ENCODE results near the gene DUOX1. TPM values are rescaled to one million over a fixed set of nuclear protein-coding genes. Genes with fewer than 3 reads are reported as not detected.

The DUOX1 gene
- total and polyA plus RNA-seq, 7 donors, result under 0.01 to 1.7 (median 0.79) TPM; not detected in 3

DNA sequence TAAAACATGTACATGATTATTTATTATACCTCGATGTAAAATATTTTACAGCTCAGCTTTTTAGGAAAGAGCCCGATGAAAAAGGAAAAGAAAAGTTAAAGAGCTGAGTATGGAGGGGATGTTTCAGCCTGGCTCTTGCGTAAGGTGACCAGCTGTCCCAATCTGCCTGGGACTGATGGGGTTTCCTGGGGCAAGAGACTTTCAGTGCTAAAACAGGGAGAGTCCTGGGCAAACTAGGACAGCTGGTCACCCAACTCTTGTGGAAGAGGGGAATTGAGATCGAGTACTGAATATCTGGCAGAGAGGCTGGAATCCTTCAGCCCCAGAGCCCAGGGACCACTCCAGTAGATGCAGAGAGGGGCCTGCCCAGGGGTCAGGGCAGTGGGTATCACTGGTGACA lies 36.8 kb upstream of the DUOX1 start:
- no peaks in the 10 kb centered on the region for H3K27me3 ChIP-seq
- WGBS, 2 donors, result 87 to 88% methylated on average over 4 of the region's 4 CpGs
- no peak overlapping the region for H3K4me3 ChIP-seq
- DNase-seq, result peak; percentile 25
- TF ChIP-seq, protein P1, sequence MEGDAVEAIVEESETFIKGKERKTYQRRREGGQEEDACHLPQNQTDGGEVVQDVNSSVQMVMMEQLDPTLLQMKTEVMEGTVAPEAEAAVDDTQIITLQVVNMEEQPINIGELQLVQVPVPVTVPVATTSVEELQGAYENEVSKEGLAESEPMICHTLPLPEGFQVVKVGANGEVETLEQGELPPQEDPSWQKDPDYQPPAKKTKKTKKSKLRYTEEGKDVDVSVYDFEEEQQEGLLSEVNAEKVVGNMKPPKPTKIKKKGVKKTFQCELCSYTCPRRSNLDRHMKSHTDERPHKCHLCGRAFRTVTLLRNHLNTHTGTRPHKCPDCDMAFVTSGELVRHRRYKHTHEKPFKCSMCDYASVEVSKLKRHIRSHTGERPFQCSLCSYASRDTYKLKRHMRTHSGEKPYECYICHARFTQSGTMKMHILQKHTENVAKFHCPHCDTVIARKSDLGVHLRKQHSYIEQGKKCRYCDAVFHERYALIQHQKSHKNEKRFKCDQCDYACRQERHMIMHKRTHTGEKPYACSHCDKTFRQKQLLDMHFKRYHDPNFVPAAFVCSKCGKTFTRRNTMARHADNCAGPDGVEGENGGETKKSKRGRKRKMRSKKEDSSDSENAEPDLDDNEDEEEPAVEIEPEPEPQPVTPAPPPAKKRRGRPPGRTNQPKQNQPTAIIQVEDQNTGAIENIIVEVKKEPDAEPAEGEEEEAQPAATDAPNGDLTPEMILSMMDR (IDR thresholded peaks at IDR 0.05), result no peak
- no peak for TF ChIP-seq EP300 (IDR thresholded peaks at IDR 0.05)
- no peak for TF ChIP-seq POLR2AphosphoS5 (IDR thresholded peaks at IDR 0.05)
- no peak for TF ChIP-seq POLR2A (IDR thresholded peaks at IDR 0.05)
- no peaks in the 10 kb centered on the region for H3K4me1 ChIP-seq
- H3K36me3 ChIP-seq, result no peaks in the 10 kb centered on the region
- no peak overlapping the region for H3K27ac ChIP-seq
- intact Hi-C loops (cut with DNase I), result no loop called here
- H3K9me3 ChIP-seq, result no peaks in the 10 kb centered on the region

DNA sequence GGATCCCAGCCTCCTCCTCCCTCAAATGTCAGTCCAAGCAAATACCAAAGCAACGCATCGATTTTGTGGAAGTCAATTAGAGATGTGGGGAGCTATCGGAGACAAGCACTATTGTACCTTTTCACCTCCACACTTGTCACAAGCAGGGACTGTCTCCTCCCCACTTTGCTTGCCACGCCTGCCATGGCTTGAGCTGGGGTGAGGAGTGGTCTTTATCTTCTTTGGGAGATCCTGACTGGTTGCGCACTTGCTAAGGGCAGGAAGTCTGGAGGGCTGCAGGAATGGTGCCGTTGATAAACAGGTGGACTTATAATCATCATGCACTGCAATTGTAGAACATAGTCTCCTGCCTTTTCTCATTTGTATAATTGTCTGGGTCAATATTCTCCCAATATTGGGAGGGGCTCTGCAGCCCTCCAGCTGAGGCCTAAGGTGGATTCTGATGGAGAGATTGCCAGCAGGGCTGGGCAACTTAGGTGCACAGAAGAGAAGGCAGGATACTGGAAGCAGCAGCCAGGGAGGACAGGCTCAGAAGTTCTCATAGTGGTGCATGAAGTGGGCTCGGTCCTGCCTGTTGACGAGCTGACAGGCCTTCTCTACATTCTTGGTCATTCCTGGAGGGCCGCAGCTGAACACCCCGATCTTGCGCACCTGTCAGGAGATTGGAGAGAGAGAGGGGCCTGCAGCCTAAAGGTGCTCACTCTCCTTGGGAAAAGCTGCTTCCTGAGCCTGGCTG lies 36.0 kb upstream of the DUOX1 start:
- WGBS, 2 donors, result 91 to 93% methylated on average over 11 of the region's 11 CpGs
- intact Hi-C loops (cut with DNase I), result no loop called here
- Histone ChIP-seq H3K27ac (no peak overlapping the region), H3K4me3 (no peak overlapping the region), H3K27me3 (no peaks in the 10 kb centered on the region), H3K36me3 (no peaks in the 10 kb centered on the region), H3K9me3 (no peaks in the 10 kb centered on the region), H3K4me1 (no peaks in the 10 kb centered on the region)
- TF ChIP-seq EP300 (IDR thresholded peaks at IDR 0.05) (no peak), POLR2A (IDR thresholded peaks at IDR 0.05) (no peak), POLR2AphosphoS5 (IDR thresholded peaks at IDR 0.05) (no peak)
- TF ChIP-seq, protein P1 (IDR thresholded peaks at IDR 0.05), result no peak
- DNase-seq, result peak; percentile 52

DNA sequence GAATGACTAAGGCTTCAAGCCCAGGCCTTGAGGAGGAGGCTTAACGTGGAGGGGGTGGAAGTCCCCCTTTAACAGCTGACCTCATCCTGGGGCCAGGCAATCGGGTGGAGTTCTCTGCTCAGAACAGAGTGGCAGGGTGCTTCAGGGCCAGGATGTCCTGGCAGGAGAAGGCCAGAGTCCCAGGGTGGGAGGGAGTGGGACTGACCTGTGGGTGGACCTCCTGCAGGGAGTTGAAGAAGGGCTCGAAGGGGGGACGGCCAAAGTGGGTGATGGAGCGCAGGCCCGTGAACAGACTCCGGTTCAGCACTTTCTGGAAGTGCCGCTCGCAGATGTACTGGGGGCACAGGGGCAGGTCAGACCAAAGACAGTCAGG lies 35.5 kb upstream of the DUOX1 start:
- H3K27me3 ChIP-seq, result no peaks in the 10 kb centered on the region
- H3K9me3 ChIP-seq, result no peaks in the 10 kb centered on the region
- no peaks in the 10 kb centered on the region for H3K4me1 ChIP-seq
- WGBS, 2 donors, result 83 to 84% methylated on average over 9 of the region's 9 CpGs
- H3K4me3 ChIP-seq, result no peak overlapping the region
- H3K27ac ChIP-seq, result no peak overlapping the region
- intact Hi-C loops (cut with DNase I), result no loop called here
- TF ChIP-seq POLR2A (IDR thresholded peaks at IDR 0.05) (no peak), EP300 (IDR thresholded peaks at IDR 0.05) (no peak), POLR2AphosphoS5 (IDR thresholded peaks at IDR 0.05) (no peak)
- TF ChIP-seq, protein P1 (IDR thresholded peaks at IDR 0.05), result no peak
- H3K36me3 ChIP-seq, result no peaks in the 10 kb centered on the region
- peak; percentile 62 for DNase-seq

DNA sequence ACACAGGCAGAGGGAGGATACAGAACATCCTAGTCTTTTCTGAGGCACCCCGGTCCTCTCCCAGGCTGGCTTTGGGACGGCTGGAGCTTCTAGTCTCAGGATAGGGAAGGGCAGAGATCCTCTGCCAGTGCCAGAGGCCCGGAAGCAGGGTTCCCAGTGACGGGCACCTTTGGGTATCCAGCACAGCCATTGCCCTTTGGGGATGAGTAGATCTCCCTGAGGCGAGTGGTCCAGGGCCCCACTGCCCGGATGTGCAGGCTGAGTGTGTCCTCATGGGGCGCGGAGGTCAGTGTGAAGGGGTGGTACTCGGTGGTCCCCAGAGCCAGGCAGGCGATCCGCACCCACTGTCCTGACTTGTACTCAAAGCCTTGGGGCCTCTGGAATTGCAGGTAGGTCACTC lies 34.1 kb upstream of the DUOX1 start:
- DNase-seq, result peak; percentile 50
- no peaks in the 10 kb centered on the region for H3K4me1 ChIP-seq
- H3K9me3 ChIP-seq, result no peaks in the 10 kb centered on the region
- H3K27ac ChIP-seq, result no peak overlapping the region
- H3K4me3 ChIP-seq, result no peak overlapping the region
- H3K27me3 ChIP-seq, result no peaks in the 10 kb centered on the region
- WGBS, 2 donors, result 91 to 94% methylated on average over 11 of the region's 11 CpGs
- intact Hi-C loops (cut with DNase I), result no loop called here
- no peak for TF ChIP-seq POLR2AphosphoS5 (IDR thresholded peaks at IDR 0.05)
- TF ChIP-seq, protein P1 (IDR thresholded peaks at IDR 0.05), result no peak
- no peak for TF ChIP-seq POLR2A (IDR thresholded peaks at IDR 0.05)
- no peak for TF ChIP-seq EP300 (IDR thresholded peaks at IDR 0.05)
- H3K36me3 ChIP-seq, result no peaks in the 10 kb centered on the region

DNA sequence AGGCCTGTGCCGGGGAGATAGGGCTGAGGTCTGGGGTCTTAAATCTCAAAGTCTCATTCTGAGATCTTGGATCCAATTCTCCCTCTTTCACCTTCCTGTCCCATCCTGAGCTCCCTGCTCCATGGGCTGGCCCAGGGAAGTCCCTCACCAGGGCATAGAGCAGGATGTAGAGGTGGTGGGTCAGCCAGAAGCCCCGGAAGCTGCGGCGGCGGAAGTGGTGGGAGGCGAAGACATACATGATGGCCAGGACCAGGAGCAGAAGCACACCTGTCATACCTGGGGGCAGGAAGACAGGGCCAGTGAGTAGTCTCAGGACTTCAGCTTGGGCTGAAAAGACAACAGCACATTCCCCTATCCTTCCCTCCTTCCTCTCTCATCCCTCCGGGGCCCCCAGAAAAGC lies 32.3 kb upstream of the DUOX1 start:
- DNase-seq, result peak; percentile 41

More for the DNA sequence above, 32.3 kb upstream of the DUOX1 start:
- H3K4me1 ChIP-seq, result no peaks in the 10 kb centered on the region
- no peaks in the 10 kb centered on the region for H3K27me3 ChIP-seq
- no peak overlapping the region for H3K27ac ChIP-seq
- TF ChIP-seq POLR2AphosphoS5 (IDR thresholded peaks at IDR 0.05), result no peak
- TF ChIP-seq, protein P1 (IDR thresholded peaks at IDR 0.05), result no peak
- TF ChIP-seq POLR2A (IDR thresholded peaks at IDR 0.05), result no peak
- no peak for TF ChIP-seq EP300 (IDR thresholded peaks at IDR 0.05)
- no peaks in the 10 kb centered on the region for H3K36me3 ChIP-seq
- no peaks in the 10 kb centered on the region for H3K9me3 ChIP-seq
- intact Hi-C loops (cut with DNase I), result no loop called here
- H3K4me3 ChIP-seq, result no peak overlapping the region
- WGBS, 2 donors, result 90 to 97% methylated on average over 7 of the region's 7 CpGs

All from sigmoid colon (tissue), 7 donors.